Mesendoderm (in vitro differentiated cells): Measurements from ENCODE around the gene THUMPD3.

Experiments
- DNase-seq: peaks from one replicate; pipeline ENCODE4 v3.0.0; 2013
- H2AK5ac ChIP-seq: 2 replicates; pipeline ENCODE4 v1.6.1; 2013; ENCODE audit warnings: low read length, inconsistent platforms
- H2BK120ac ChIP-seq: 2 replicates; pipeline ENCODE4 v1.6.1; 2013; ENCODE audit warnings: low read depth, mild to moderate bottlenecking, low read length, moderate library complexity, mixed read lengths
- H2BK15ac ChIP-seq: replicated peaks from 2 replicates; pipeline ENCODE4 v1.6.1; 2013; ENCODE audit warnings: low read depth, mild to moderate bottlenecking, moderate library complexity
- H2BK5ac ChIP-seq: 2 replicates; pipeline ENCODE4 v1.6.1; 2013; ENCODE audit warnings: low read length, inconsistent platforms
- H3K18ac ChIP-seq: 2 replicates; pipeline ENCODE4 v1.6.1; 2013; ENCODE audit warnings: mild to moderate bottlenecking, low read length, mixed read lengths
- H3K23ac ChIP-seq: one replicate; pipeline ENCODE4 v1.6.1; 2013; ENCODE audit warnings: low read length
- H3K27ac ChIP-seq: 2 replicates; pipeline ENCODE4 v1.5.1; 2013; ENCODE audit warnings: low read depth, mild to moderate bottlenecking, inconsistent platforms, low read length, moderate library complexity
- H3K27me3 ChIP-seq: 2 replicates; pipeline ENCODE4 v1.6.1; 2013; ENCODE audit warnings: low read length, control low read depth, mild to moderate bottlenecking, inconsistent platforms; ENCODE audit not compliant: insufficient read depth, poor library complexity
- H3K36me3 ChIP-seq: 2 replicates; pipeline ENCODE4 v1.6.1; 2013; ENCODE audit warnings: low read length, inconsistent platforms; ENCODE audit not compliant: control insufficient read depth, insufficient read depth
- H3K4ac ChIP-seq: one replicate; pipeline ENCODE4 v1.6.1; 2013; ENCODE audit warnings: low read depth, mild to moderate bottlenecking, low read length, moderate library complexity
- H3K4me1 ChIP-seq: 2 replicates; pipeline ENCODE4 v1.6.1; 2013; ENCODE audit warnings: low read depth, low read length, inconsistent platforms; ENCODE audit not compliant: control insufficient read depth
- H3K4me2 ChIP-seq: 2 replicates; pipeline ENCODE4 v1.6.1; 2013; ENCODE audit warnings: low read length
- H3K4me3 ChIP-seq: 2 replicates; pipeline ENCODE4 v1.5.1; 2013; ENCODE audit warnings: mild to moderate bottlenecking, low read length
- H3K56ac ChIP-seq: one replicate; pipeline ENCODE4 v1.6.1; 2013; ENCODE audit warnings: low read length
- H3K79me1 ChIP-seq: 2 replicates; pipeline ENCODE4 v1.6.1; 2013; ENCODE audit warnings: low read length, inconsistent platforms
- H3K79me2 ChIP-seq: 2 replicates; pipeline ENCODE4 v1.6.1; 2013; ENCODE audit warnings: mild to moderate bottlenecking, low read length; ENCODE audit not compliant: control insufficient read depth, insufficient read depth
- H3K9ac ChIP-seq: 2 replicates; pipeline ENCODE4 v1.6.1; 2013; ENCODE audit warnings: low read length, inconsistent platforms
- H4K5ac ChIP-seq: one replicate; pipeline ENCODE4 v1.6.1; 2013; ENCODE audit warnings: low read length
- H4K8ac ChIP-seq: one replicate; pipeline ENCODE4 v1.6.1; 2013; ENCODE audit warnings: low read depth, mild to moderate bottlenecking, control low read depth, low read length, moderate library complexity
- WGBS: extraction: QIAGEN DNeasy Blood & Tissue Kit; methylation state at CpG from one replicate; pipeline ENCODE4 v1.1.7; 2013; ENCODE audit warnings: low lambda C conversion rate, missing lambda C conversion rate; ENCODE audit not compliant: insufficient coverage; ENCODE audit errors: extremely low coverage; 5-methylcytosine and 5-hydroxymethylcytosine counted together

Gene THUMPD3

DNA sequence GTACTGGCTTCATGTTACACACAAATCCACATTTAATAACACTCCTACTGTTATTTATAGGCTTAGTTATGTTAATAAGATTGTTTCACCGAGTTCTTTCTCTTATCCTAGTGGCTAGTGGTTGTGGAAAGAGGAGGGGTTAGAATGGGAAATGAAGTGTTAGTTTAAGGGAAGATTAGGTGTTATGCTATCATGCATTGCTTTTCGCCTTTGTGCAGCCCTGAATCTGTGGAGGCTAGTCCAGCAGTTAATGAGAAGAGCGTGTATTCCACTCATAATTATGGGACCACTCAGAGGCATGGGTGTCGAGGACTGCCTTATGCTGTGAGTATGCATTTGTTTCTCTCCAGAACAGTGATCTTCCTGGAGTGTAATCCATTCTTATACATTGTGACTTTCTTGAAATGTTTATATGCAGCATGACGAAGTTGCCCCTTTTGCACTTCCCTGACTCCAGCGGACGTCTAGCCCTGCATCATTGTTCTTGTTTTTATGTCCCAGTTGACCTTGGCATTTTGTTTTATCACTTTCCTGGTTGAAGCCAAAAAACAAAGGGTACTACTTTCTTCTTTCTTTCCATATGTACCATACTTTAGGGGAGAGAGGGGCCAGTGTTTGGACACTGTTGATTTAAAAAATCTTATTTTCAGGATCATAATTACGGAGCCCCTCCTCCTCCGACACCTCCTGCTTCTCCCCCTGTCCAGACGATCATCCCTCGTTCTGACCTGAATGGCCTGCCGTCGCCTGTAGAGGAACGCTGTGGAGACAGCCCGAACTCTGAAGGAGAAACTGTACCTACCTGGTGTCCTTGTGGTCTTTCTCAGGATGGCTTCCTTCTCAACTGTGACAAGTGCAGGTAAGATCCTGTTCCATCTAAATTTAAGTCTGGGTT, 71.0 kb downstream of the THUMPD3 start:
- H2BK120ac ChIP-seq = no peak overlapping the region
- H2BK15ac ChIP-seq = no peak overlapping the region
- H3K36me3 ChIP-seq = peaks cover 21% of the 10 kb centered on the region
- no peak overlapping the region for H3K27ac ChIP-seq
- no peak overlapping the region for H2AK5ac ChIP-seq
- WGBS = no CpG with 5 or more reads among the region's 15 CpGs
- H2BK5ac ChIP-seq = no peak overlapping the region
- no peak overlapping the region for H4K5ac ChIP-seq
- H3K79me2 ChIP-seq = peaks cover 23% of the 10 kb centered on the region
- no peak overlapping the region for H3K4ac ChIP-seq
- H3K56ac ChIP-seq = no peak overlapping the region
- no peak overlapping the region for H4K8ac ChIP-seq
- no peak overlapping the region for H3K4me2 ChIP-seq
- H3K27me3 ChIP-seq = no peaks in the 10 kb centered on the region
- no peak overlapping the region for H3K18ac ChIP-seq
- H3K4me1 ChIP-seq = no peaks in the 10 kb centered on the region
- peaks cover 14% of the 10 kb centered on the region for H3K79me1 ChIP-seq
- H3K23ac ChIP-seq = no peak overlapping the region
- H3K4me3 ChIP-seq = no peak overlapping the region
- no peak for DNase-seq
- H3K9ac ChIP-seq = no peak overlapping the region

DNA sequence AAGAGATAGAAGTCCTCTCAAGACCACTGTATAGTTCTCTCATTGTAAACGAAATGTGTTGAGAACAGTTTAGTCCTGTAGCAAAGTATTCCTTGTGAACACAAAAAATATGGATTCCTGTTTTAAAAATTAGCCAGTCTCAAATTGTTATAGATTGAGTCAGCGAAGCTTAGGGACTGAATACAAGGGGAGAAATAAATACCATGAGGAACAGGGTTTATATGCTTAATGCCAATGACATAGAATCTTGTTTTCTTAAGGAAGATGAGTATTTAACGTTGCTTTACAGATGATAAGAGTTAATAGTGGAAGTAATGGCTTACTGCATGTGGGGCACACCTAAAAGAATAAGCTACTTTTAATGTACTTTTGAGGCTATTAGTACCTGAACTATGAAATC, 72.5 kb downstream of the THUMPD3 start:
- WGBS = no CpG with 5 or more reads among the region's 3 CpGs
- Histone ChIP-seq H3K4ac (no peak overlapping the region), H2BK120ac (no peak overlapping the region), H4K5ac (no peak overlapping the region), H3K18ac (no peak overlapping the region), H3K9ac (no peak overlapping the region), H2BK5ac (no peak overlapping the region), H3K79me1 (peaks cover 13% of the 10 kb centered on the region), H2BK15ac (no peak overlapping the region), H3K4me3 (no peak overlapping the region), H4K8ac (no peak overlapping the region), H3K4me2 (no peak overlapping the region), H3K27ac (no peak overlapping the region), H3K4me1 (no peaks in the 10 kb centered on the region), H3K36me3 (peaks cover 20% of the 10 kb centered on the region), H3K23ac (no peak overlapping the region), H2AK5ac (no peak overlapping the region), H3K56ac (no peak overlapping the region), H3K79me2 (peaks cover 18% of the 10 kb centered on the region), H3K27me3 (no peaks in the 10 kb centered on the region)
- DNase-seq = no peak
